Gastrocnemius medialis (tissue), 4 donors: ENCODE measurements around the gene CST7. TPM values are rescaled to one million over a fixed set of nuclear protein-coding genes. Genes with fewer than 3 reads are reported as not detected.

Experiments used
- ATAC-seq, 2 donors: fragments of 150-250 bp; one replicate each; pipeline ENCODE4 v1.9.1; 2016
- DNase-seq, 2 donors: peaks; one replicate each; pipeline ENCODE4 v3.0.0-alpha.2; 2019
- H3K27ac ChIP-seq, 4 donors: fragments of 200-600 bp; sonication (generic); 1 replicate in 1 of 4; 2 replicates in 3 of 4; pipeline ENCODE4 v1.5.1; 2016 to 2018; ENCODE audit warnings: mild to moderate bottlenecking in 2 of 4, moderate library complexity in 1 of 4
- H3K27me3 ChIP-seq, 3 donors: fragments of 200-600 bp; sonication (generic) in 2 of 3; 1 replicate in 1 of 3; 2 replicates in 2 of 3; pipeline versions ENCODE4 v1.5.1 to v1.6.0; 2016 to 2019; ENCODE audit warnings: mild to moderate bottlenecking in 1 of 3, moderate library complexity in 1 of 3
- H3K36me3 ChIP-seq, 2 donors: fragments of 200-600 bp; sonication (generic) in 1 of 2; one replicate each; pipeline ENCODE4 v1.5.1; 2017 to 2018
- H3K4me1 ChIP-seq, 2 donors: fragments of 200-600 bp; sonication (generic) in 1 of 2; one replicate each; pipeline ENCODE4 v1.5.1; 2016 to 2017; ENCODE audit warnings: mild to moderate bottlenecking in 2 of 2
- H3K4me3 ChIP-seq, 4 donors: fragments of 200-600 bp; sonication (generic) in 3 of 4; 1 replicate in 1 of 4; 2 replicates in 3 of 4; pipeline ENCODE4 v1.5.1; 2016 to 2019; ENCODE audit warnings: mild to moderate bottlenecking in 2 of 4
- H3K9me3 ChIP-seq, 3 donors: fragments of 200-600 bp; sonication (generic) in 2 of 3; 1 replicate in 1 of 3; 2 replicates in 2 of 3; pipeline ENCODE4 v1.5.1; 2016 to 2019
- POLR2A ChIP-seq, 2 donors: fragments of 450-650 bp; IDR thresholded peaks; one replicate each; pipeline ENCODE4 v1.6.1; 2017; ENCODE audit warnings: antibody characterized with exemption in 2 of 2, mild to moderate bottlenecking in 2 of 2, moderate library complexity in 2 of 2
- in situ Hi-C, 4 donors: fragments of 200-750 bp; cut with MboI; loops; one replicate each; pipeline versions ENCODE4 v1.15.0 to v1.8.0; 2017; ENCODE audit warnings: low sequenced_read_pairs in 4 of 4
- intact Hi-C: fragments of 100-400 bp; cut with DNase I; formaldehyde crosslinking; loops from one replicate; pipeline ENCODE4 v1.15.1; 2023; ENCODE audit warnings: low total_unique reads
- total RNA-seq, 4 donors: library from RNA; depleted of rRNA; stranded (reverse); fragments of >200 nt; gene quantifications; one replicate each; pipeline versions ENCODE4 v1.1.0 to v1.2.3, GENCODE V29; 2016
- TF ChIP-seq, protein P1 (sequence below), 5 experiments: fragments of 450-650 bp in 3 of 5; fragments of 200-600 bp in 2 of 5; sonication (generic) in 2 of 5; IDR thresholded peaks in 4 of 5; conservative IDR thresholded peaks in 1 of 5; 1 replicate in 4 of 5; 2 replicates in 1 of 5; pipeline ENCODE4 v1.5.1; 2016 to 2019; ENCODE audit warnings: antibody characterized with exemption in 5 of 5, mild to moderate bottlenecking in 3 of 5, moderate library complexity in 3 of 5

The CST7 gene
- total RNA-seq, 4 donors from 2014 or later: 0.91 to 1.9 (median 1.0) TPM; not detected in 1

DNA sequence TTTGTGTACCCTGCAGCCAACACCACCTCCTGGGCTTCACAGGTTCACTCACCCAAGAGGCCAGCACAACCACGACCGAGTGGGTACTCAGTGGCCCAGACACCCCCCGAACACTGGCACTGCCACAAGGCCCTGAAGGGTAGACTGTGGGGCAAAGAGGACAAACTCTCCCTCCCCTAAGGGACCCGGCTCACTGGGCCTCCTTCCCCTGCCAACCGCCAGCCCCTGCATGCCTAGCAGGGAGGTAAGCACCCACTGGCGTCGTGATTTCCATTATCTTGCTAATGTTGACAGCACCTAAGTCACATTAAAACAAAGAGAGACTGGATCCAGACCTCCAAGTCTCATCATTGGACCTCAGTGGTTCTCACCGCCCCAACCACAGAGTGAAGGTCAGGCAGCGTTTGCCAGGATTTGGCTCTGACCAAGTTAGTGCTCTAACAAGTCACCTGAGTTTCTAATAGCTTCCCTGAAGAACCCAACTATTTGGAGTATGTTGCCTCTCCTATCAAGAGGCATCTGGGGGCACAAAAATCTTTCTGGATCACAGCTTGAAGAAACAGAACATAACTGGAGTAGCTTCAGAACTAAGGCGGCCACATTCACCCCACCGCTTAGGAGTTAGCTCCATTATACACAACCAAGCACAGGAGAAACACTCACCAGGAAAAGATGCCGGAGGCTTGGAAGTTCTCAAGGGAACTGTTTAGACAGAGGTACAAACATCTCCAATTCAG lies 57.5 kb downstream of the CST7 start:
- TF ChIP-seq, protein P1, sequence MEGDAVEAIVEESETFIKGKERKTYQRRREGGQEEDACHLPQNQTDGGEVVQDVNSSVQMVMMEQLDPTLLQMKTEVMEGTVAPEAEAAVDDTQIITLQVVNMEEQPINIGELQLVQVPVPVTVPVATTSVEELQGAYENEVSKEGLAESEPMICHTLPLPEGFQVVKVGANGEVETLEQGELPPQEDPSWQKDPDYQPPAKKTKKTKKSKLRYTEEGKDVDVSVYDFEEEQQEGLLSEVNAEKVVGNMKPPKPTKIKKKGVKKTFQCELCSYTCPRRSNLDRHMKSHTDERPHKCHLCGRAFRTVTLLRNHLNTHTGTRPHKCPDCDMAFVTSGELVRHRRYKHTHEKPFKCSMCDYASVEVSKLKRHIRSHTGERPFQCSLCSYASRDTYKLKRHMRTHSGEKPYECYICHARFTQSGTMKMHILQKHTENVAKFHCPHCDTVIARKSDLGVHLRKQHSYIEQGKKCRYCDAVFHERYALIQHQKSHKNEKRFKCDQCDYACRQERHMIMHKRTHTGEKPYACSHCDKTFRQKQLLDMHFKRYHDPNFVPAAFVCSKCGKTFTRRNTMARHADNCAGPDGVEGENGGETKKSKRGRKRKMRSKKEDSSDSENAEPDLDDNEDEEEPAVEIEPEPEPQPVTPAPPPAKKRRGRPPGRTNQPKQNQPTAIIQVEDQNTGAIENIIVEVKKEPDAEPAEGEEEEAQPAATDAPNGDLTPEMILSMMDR (IDR thresholded peaks at IDR 0.05 in 4 of 5, conservative IDR thresholded peaks at IDR 0.05 in 1 of 5): no peak
- TF ChIP-seq POLR2A (IDR thresholded peaks at IDR 0.05): no peak
- no peak for ATAC-seq
- H3K27me3 ChIP-seq: no peaks in the 10 kb centered on the region
- peaks cover 0 to 32% of the 10 kb centered on the region in 2 donors for H3K36me3 ChIP-seq
- in situ Hi-C loops: no loop called here
- H3K4me1 ChIP-seq: peaks cover 4 to 8% of the 10 kb centered on the region in 2 donors
- H3K9me3 ChIP-seq: no peaks in the 10 kb centered on the region
- intact Hi-C loops: no loop called here
- DNase-seq: no peak
- no peak overlapping the region for H3K4me3 ChIP-seq
- peak overlapping the region in 1 of 4 donors; percentile 17 for H3K27ac ChIP-seq

DNA sequence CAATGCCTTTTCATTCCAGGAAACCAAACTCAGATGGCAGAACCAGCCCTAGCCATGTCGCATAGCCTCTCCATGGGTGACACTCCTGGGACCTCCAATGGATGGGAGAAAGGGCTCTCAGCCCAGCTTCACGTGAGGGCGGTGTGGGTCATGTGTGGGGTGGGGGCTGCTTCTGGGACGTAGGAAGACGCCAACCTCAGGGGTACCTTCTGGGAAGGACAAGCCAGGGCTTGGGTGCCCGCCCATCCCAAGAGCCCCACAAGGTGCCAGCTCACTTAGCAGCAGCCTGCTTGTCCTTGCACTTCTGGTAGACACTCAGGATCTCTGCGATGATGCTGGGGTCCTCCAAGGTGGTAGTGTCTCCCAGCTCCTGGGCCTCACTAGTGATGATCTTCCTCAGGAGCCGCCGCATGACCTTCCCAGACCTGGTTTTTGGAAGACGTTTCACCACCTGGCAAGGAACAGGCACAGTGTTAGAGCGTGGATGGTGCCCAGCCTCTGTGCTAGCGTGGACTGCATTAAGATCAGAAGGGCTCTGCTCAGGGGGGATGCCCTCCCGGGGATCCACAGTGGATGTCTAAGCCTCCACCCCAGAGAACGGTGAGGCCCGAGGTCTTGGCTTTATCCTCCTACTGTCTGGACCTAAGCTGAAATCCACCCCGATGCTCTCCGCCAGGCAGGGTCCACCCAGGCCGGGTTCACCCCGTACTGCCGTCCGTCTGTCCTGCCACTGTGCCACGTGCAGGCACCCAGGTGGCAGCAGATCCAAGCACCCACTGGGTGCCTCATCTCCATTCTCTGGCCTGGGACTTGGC lies 58.6 kb downstream of the CST7 start:
- Histone ChIP-seq H3K36me3 (peaks cover 0 to 36% of the 10 kb centered on the region in 2 donors), H3K27me3 (no peaks in the 10 kb centered on the region), H3K4me3 (no peak overlapping the region), H3K4me1 (peaks cover 14 to 17% of the 10 kb centered on the region in 2 donors), H3K27ac (peak overlapping the region in 1 of 4 donors; percentile 35), H3K9me3 (no peaks in the 10 kb centered on the region)
- in situ Hi-C loops (no loop called here), intact Hi-C loops (no loop called here)
- TF ChIP-seq, protein P1 (IDR thresholded peaks at IDR 0.05 in 4 of 5, conservative IDR thresholded peaks at IDR 0.05 in 1 of 5): no peak
- TF ChIP-seq POLR2A (IDR thresholded peaks at IDR 0.05): no peak
- no peak for DNase-seq
- ATAC-seq: no peak

DNA sequence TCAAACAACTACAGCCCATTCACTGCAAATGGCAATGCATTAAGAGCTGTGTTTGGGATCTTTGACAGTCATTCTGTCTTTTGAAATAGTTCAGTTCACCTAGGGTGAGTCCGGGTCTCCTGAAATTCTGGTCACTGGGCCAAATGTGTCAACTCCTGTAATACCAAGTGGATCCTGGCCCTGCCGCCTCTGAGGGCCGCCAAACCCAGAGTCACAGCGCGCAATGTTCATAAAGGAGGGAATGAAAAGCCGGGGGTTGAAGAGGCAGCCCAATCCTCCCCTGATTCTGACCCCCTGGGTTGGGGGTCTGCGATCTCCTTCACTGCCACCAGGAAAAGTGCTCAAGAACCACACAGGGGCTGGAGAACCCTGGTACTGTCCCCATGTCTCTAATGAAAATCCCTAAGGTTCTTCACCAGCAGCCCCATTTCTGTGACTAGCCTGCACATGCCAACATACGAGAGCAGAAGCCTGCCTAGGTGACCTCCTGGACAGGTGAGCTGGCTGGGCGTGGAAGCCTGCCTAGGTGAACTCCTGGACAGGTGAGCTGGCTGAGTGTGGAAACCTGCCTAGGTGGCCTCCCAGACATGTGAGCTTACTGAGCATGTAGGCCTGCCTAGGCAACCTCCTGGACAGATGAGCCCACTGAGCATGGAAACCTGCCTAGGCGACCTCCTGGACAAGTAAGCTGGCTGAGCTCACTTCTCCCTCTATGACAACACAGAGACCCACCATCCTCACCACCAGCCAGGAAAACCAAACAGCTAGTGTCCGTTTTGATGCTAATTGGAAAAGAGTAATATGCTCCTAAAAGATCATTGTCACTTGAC lies 59.5 kb downstream of the CST7 start:
- TF ChIP-seq POLR2A (IDR thresholded peaks at IDR 0.05): no peak
- TF ChIP-seq, protein P1 (IDR thresholded peaks at IDR 0.05 in 4 of 5, conservative IDR thresholded peaks at IDR 0.05 in 1 of 5): no peak
- Histone ChIP-seq H3K36me3 (peaks cover 0 to 45% of the 10 kb centered on the region in 2 donors), H3K27ac (no peak overlapping the region), H3K9me3 (no peaks in the 10 kb centered on the region), H3K4me3 (no peak overlapping the region), H3K27me3 (no peaks in the 10 kb centered on the region), H3K4me1 (peaks cover 18 to 20% of the 10 kb centered on the region in 2 donors)
- no peak for DNase-seq
- intact Hi-C loops (no loop called here), in situ Hi-C loops (no loop called here)
- ATAC-seq: no peak

Other genes with a start within 250 kb of the CST7 start
- gene APMAP, start 43.5 kb downstream of the CST7 start, total RNA-seq: 100 to 1,000 TPM in 1 of 4 donors, 10 to 100 TPM in 3; 24.2 to 108 (median 29.3) TPM
- 10 to 100 TPM; 11.4 to 84.6 (median 11.8) TPM for gene ACSS1, start 108.9 kb downstream of the CST7 start, total RNA-seq
- 1 to 10 TPM in 1 of 4 donors, under 1 TPM in 1, not detected in 2; 0.20 to 3.0 TPM for gene VSX1, start 132.9 kb downstream of the CST7 start, total RNA-seq
- 10 to 100 TPM; 27.0 to 61.1 (median 50.2) TPM for gene ENTPD6, start 246.4 kb downstream of the CST7 start, total RNA-seq